Activated T-cell treated with anti-CD3 and anti-CD28 coated beads for 24 hours (primary cell): Measurements from ENCODE around the gene TBL1X.
"Not testable (repeated sequence)": the region's sequence is repeated elsewhere in the genome, so short reads cannot be mapped to it uniquely, and the experiment has no call there.

Source experiments
- DNase-seq: peaks from one replicate; pipeline ENCODE4 v3.0.0-alpha.2; 2020; ENCODE audit warnings: low read depth

Gene TBL1X

GRCh38 chrX:9536156-9536555 lies 71.3 kb downstream of the TBL1X start:
- not testable (repeated sequence) for DNase-seq

DNA sequence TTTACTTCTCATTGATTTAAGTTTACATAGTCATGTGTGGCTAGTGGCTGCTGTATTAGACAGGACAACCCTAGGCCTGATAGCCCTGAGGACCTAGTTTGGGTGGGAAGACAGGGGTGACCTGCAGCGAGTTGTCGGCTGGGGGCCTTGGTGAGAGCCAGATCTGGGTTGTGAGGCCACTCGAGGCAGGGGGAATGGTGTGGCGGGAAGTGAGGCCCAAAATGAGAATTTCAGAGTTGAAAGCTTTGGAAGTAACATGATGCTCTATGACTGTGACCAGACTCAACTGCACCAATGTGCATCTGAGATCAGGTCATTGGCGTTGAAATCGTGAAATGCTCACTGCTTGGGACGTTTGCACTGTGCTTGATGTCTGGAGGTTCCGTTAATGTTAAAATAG lies 72.9 kb downstream of the TBL1X start:
- no peak for DNase-seq

GRCh38 chrX:9538544-9539045 lies 73.7 kb downstream of the TBL1X start:
- DNase-seq = no peak

DNA sequence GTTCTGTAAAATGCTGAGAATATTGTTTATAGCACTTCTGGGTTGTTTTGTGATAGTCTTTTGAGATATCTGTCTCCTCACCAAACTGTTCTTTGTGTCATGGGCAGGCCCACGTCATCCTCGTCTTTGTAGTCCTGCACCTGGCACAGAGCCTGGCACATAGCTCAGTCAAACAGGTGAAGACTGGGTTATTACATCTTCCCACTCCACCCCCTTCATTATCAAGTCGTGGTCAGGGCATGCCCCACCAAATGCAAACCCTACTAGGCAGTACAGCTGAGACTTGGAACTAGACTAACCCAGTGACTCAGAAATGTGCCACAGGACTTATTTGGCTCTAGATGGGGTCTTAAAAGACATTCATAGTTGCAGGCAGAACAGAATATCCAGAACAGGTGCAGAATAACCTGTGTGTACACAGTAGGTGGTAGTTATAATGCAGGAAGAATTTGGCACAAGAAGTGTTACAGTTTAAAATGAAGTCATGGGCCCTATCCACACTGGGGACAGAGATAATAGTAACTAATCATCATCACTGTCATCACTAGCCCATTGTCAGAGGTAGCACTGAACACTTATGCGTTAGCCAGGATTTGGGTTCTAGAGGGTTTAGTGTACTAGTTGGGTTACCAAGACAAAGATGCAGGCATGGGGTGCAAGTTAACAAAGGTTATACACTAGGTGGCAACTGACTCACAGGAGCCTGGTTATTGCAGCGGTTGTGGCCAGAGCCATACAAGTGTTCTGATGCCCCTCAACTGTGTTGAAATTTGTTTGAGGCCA lies 74.9 kb downstream of the TBL1X start:
- no peak for DNase-seq

- DNase-seq = no peak
These were observed 77.4 kb downstream of the TBL1X start for GRCh38 chrX:9542106-9542760.

- no peak for DNase-seq
These were observed 77.9 kb downstream of the TBL1X start for GRCh38 chrX:9542761-9543111.

DNA sequence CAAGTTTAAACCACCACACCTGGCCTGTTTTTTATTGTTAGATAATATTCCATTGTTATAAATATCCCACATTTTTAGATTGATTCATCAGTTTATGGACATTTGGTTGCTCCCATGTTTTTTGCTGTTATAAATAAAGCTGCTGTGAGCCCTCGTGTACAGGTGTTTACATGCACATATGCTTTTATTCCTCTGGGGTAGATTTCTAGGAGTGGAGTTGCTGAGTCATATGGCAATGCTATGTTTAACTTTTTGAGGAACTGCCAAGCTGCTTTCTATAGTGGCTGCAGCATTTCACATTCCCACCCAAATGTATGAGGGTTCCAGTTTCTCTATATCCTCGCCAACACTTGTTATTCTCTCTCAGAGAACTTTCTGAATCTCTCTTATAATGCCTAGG lies 90.5 kb downstream of the TBL1X start:
- DNase-seq = no peak

- no peak for DNase-seq
These were observed 92.2 kb downstream of the TBL1X start for GRCh38 chrX:9557091-9557490.

DNA sequence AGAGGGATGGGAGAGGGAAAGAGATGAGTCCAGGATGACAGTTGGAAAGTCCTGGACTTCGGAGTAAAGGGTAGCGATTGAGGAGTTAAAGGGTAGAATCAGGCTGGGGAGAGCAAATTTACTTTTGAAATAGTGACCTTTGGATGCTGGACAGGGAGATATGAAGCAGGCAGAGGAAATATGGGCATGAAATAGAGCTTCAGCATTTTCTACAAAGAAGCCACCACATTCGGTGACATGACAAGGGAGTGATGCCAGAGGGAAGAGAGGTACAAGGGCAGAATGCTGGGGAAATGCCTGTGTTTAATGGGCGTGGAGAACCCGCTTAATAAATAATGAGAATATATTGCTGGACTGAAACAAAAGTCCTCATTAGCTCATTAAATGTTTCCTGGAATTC lies 92.7 kb downstream of the TBL1X start:
- DNase-seq = no peak

GRCh38 chrX:9558615-9559014 lies 93.8 kb downstream of the TBL1X start:
- no peak for DNase-seq

DNA sequence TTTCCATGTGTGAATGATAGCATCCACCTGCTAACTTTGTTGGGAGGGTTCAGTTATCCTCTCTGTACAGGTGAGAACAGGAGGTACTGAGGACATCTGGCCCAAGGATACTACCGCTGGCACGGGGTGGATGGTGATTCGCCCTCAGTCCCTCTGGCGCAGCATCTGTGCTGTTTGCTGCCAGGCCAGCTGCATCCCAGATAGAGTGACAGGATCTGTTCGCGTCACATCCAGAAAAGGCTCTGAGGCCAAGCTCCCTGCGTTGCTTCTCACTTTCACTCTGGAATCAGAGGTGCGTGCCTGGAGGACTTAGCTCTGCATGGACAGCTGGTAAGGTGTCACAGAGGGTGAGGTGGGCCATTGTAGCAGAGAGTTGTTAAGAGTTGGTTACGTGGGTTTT lies 95.4 kb downstream of the TBL1X start:
- DNase-seq = no peak

DNA sequence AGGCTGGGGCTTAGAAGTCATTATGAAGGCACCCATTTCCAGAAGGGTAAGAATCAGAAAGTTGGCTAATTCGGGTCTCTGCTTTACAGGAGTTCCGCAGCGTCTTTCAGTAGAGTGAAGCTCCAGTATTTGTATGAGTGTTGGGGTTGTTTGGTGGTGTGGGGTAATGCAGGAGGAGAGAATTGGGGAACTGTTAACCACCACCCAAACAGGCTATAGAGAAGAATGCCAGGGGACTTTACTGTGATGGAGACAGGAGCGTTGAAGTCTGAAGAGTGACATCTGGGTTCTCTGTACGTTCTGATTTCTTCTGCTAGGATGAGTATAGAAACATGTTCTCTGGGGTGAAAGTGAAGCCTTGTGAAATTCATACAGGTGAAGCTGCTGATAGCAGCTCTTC lies 96.3 kb downstream of the TBL1X start:
- no peak for DNase-seq

DNA sequence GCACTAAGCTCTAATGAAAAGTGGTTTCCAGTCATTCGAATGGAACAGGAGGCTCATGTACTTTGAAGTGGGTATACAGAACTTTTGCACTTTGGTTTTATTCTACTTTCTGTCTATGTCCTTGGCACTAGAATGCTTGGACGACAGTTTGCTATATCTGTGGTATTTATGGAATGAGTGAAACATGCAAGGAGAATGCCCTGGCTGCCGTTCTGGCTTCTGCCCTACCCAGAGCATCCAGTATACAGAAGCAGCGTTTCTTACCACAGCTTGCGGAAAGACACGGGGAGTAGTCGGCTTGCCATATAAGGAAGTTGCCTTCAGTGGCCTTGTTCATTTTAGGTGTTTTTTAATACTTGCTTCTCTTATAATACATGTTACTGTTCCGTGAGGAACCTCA lies 98.0 kb downstream of the TBL1X start:
- DNase-seq = no peak

GRCh38 chrX:9566150-9566621 lies 101.3 kb downstream of the TBL1X start:
- peak; percentile 4 for DNase-seq

DNA sequence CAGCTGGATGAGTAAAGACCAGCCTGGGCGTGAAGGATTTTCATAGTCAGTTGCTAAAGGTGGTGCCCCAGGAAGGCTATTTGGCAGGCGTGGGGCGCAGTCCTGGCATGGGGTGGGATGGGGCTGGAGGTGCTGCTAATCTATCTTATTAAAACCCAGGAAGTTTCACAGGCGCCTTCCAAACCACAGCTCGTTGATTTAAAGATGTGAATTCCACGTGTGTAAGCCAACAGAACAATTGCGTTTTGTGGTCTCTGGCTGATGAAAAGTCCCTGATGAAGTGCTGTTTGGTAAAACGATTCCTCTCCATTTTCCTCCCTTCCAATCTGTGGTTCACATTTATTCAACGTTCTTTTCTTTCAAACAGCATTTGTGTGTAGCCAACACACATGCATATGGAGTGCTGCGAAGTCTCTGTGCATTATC lies 105.0 kb downstream of the TBL1X start:
- no peak for DNase-seq

- DNase-seq = no peak
These were observed 108.6 kb downstream of the TBL1X start for GRCh38 chrX:9573282-9574106.

DNA sequence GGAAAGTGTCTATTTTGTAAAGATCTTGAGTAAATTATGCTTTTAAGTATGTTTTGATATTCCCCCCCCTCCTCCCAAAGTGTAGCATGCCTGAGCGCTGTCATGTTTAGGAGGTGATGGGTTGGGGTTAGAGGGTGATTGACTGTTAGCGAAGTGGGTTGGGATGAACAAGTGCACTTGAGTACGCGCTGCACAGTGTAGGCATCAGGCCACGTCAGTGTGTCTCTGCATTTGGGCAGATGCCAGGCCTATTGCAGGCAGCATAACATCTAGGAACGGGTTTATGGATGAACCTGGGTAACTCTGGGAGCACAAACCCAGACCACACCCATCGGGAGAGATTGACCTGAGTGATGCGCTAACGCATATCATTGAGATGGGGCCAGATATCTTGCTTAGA lies 111.2 kb downstream of the TBL1X start:
- DNase-seq = no peak

- no peak for DNase-seq
These were observed 112.7 kb downstream of the TBL1X start for GRCh38 chrX:9577555-9577954.

GRCh38 chrX:9578083-9578779 lies 113.4 kb downstream of the TBL1X start:
- DNase-seq = no peak

DNA sequence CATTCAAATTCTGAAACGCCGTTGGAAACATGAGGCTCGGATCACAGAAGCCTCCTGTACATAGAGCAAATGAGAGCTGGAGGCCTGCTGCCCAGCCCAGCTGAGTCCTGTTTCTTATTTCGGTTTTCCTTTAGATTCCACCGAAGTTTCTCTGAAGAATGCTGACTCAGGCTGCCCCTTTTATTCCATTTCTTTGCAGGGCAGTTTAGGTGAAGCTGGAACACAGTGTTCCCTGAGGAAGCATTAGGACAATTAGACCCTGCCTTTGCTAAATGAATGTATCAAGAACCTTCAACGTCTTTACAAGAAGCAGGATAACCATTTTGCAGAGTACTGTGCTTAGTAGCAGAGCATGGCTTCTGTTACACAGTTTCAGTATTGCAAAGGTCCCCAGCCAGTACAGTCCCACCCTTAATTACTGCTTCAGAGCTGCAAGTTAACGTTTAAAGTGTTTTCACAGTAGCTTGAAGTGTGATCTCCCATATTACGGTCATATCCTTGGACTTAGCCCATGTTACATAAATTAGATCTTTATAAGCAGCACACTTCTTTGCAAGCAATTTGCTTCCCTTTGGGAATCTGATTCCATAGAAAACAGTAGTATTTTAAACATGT lies 117.0 kb downstream of the TBL1X start:
- DNase-seq = no peak

DNA sequence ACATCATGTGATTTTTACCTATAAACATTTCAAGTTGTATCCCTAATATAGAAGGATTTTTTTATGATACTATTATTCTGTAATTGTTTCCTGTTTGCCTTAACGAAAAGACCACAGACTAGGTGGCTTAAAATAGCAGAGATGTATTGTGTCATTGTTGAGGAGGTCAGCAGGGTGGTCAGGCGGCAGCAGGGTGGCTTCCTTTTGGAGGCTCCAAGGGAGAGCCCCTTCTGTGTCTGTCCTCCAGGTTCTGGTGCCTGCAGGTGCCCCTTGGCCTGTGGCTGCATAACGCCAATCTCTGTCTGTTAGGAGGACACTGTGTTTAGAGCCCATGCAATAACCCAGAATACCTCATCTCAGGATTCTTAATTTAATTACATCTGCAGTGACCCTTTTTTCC lies 118.1 kb downstream of the TBL1X start:
- no peak for DNase-seq

GRCh38 chrX:9586992-9587392 lies 122.1 kb downstream of the TBL1X start:
- DNase-seq = no peak
